Right renal pelvis (tissue), 4 donors: ENCODE results near the gene KCNQ4. TPM values are rescaled to one million over a fixed set of nuclear protein-coding genes. Genes with fewer than 3 reads are reported as not detected.

Source experiments
- DNase-seq, 4 donors: peaks; one replicate each; pipeline ENCODE4 v3.0.0-alpha.2; 2013; ENCODE audit warnings: low read depth in 4 of 4, low spot score in 3 of 4, missing footprints in 1 of 4
- polyA plus RNA-seq, 4 donors: library from polyadenylated mRNA; unstranded; fragments of 120-200 nt; gene quantifications; one replicate each; pipeline ENCODE4 v1.2.1, GENCODE V29; 2013; ENCODE audit not compliant: insufficient read length in 4 of 4

Gene KCNQ4
- polyA plus RNA-seq, 4 donors: 1.5 to 2.3 (median 1.9) TPM

DNA sequence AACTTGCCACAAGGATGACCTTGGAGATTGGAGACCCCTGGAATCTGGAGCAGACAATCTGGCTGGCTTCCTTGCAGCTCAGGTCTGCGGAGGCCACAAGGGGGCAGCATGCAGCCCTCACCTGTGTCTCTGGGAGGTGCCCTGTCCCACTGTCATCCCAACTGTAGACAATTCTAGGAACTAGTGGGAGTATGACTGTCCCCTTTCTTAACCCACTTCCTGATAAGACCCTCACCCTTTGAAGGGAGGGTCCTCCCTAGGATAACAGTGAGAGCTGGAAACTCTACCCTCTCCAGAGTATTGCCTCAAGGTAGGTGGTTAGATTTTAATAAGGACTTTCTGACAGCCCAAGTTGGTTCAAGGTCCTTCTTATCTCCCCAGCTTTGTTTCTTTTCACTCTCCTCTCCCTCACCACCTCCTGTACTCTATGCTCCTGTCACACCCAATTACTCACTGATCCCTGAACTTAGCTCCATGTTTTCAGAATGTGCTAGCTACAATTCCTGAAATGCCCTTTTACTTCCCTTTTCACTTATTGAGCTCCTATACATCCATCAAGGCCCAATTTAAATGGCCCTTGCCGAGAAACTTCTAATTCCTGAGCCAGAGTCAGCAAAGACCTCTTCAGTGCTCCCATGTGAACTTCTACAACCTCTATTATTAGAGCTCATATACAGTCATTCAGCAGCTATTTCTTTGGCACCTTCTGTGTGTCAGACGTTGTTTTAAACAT lies 9.2 kb upstream of the KCNQ4 start:
- DNase-seq: no peak

DNA sequence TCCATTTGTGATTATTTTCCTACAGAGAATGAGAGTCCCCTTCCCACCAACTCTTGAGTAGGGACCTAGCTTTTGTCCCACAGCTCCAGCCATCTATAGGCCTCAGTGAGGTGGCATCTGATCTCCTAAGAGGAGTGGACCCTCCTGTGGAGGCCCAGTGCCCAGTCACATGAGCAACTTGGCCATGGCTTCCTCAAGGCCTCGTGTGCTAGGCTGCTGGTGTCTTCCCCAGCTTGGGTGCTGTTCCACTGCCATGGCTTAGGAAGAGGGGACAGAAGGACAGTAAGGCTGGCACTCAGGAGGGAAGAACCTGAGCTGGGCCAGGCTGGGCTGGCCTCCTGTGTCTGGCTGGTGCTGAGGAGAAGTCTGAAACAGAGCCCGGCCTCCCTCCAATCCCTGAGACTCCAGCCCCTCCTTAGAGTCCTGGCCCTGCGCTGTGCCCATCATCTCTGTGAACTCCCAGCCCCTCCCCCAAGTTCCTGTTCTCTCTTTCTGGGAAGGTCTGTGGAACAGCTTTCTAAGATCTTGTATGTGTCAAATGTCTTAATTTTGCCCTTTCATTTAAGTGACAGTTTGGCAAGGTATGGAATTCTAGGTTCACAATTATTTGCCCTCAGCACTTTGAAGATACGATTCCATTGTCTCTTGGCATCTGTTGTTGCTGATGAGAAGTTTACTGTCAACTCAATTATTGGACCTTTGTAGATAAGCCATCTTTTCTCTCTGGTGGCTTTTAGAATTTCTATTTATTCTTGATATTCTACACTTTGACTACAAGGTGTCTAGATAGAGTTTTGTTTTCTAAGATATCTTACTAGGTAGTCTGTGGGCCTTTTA lies 7.1 kb upstream of the KCNQ4 start:
- no peak for DNase-seq

DNA sequence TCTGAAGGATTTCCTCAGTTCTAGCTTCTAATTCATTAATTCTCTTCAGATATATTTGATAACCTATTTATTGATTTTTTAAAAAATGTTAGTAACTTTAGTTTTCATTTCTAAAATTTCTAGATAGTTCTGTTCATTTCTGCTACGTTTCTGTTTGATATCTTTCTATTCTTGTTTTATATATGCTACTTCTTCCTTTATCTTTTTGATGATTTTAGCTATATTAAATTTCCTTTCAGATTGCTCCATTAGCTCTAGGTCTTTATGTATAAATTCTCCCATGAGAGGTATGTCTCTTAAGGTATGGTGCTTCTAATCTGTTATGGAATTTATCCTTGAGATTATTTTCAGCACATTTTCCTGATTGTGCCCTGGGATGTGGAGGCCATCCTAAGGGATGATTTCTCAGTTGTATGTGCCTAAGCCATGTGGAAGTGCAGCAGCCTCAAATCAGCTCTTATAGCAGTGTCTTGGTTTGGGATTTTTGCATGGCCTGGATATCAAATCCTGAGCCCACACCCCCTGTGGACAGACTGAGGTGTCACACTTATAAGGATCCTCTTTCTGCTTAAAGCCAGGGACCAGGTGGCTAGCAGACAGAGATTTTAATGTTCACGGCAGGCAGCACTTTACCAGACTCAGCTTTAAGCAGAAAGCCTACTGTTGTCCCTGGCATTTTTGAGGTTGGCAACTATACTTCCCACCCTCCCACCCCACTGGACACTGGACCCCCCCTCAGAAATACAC lies 6.2 kb upstream of the KCNQ4 start:
- DNase-seq: no peak

DNA sequence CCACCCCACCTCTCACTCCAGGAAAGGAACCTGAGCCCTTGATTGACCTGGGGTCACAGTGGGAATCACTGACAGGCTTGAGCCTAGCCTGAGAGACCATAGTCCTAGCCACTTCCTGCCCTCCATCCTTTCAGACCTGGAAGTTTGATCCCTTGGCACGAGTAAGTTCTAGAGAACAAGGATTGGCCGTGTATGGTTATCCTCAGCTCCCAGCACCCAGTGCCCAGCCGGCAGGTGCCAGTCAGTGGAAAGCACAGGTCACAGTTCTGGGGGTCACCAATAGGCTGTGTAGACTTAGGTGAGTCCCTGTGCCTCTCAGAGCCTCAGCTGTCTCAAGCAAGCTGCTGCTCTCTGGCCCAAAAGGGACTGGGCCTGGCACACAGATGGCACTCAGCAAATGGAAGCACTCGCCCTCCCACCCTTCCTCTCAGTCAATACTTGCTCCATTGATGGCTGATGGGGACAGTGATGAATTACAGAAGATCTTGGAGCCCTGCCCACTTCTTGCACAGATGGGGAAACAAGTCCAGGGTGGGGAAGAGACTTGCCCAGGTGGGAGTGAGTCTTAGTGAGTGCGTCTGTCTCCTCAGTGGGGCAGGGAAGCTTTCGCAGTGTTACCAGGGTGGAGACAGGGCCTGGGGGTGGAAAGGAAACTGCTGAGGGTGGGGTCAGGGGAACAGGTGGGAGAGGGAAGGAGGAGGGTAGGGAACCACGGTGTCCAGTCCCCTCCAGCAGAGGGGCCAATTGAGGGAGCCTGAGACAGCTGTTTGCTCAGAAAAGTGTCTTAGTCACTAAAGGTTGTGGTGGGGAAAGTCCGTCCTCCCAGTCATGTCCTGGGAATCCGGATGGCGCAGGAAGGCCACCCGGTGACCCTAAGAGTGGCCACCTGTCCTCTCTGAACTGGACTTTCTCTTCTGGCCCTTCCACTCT lies 2.6 kb upstream of the KCNQ4 start:
- DNase-seq: no peak

DNA sequence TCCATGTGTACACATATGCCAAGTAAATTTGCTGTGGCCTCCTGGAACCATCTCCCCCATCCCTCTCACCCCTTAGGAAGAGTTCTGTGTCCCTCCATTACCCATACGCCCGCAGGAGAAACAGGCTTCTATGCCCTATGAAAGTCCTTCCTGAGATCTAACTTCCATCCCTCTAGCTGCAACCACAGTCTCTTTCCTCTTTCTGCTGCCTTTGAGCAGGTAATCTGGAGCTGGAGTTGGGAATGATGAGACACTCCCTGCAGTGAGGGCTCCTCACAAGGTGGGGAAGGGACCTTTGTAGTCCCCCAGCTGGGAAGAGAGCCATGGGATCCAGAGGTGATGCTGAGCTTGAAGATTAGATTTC lies 2.0 kb upstream of the KCNQ4 start:
- DNase-seq: no peak

DNA sequence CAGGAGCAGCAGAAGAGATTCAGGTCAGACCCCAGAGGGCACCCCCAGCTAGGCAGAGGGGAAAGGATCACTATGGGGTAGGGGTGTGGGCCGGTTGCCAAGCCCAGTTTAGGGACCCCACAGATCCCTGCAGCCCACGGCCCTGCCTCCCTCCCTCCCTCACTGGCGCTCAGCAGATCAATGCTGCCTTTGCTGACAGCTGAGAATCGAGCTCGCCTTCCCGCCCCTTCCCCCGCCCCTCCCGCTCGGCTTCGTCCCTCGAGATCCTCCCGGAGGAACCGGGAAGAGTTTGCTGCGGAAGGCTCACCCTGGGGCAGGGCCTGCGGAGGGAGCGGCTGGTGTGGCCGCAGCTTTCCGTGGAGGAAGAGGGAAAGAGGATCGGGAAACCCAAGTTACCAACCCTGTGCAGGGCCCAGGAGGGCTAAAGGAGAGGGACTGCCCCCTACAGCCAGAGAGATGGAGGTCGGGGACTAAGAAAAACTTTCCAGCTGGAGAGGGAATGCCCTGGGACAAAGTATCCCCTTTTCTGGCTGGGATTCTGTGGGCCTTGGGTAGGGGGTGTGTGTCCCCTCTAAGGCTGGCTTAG lies 1.1 kb upstream of the KCNQ4 start:
- DNase-seq: no peak

DNA sequence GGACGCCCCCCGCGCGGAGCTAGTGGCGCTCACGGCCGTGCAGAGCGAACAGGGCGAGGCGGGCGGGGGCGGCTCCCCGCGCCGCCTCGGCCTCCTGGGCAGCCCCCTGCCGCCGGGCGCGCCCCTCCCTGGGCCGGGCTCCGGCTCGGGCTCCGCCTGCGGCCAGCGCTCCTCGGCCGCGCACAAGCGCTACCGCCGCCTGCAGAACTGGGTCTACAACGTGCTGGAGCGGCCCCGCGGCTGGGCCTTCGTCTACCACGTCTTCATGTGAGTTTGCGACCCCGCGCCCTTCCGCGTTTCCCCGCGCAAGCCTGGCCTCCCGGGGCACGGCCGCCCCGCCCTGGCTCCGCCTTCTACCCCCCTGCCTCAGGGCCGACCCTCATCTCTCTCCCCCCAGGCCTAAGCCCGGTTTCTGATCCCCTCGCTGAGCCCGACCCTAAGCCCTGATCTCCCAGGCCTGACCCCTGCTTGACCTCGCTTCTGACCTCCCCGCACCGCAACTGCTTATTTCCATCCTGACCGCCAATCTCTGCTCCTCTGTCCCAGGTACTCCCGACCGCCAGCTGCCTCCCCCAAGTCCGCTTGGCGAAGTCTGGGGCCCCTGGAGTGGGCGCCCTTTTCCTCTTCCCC lies 669 bp downstream of the KCNQ4 start:
- no peak for DNase-seq

DNA sequence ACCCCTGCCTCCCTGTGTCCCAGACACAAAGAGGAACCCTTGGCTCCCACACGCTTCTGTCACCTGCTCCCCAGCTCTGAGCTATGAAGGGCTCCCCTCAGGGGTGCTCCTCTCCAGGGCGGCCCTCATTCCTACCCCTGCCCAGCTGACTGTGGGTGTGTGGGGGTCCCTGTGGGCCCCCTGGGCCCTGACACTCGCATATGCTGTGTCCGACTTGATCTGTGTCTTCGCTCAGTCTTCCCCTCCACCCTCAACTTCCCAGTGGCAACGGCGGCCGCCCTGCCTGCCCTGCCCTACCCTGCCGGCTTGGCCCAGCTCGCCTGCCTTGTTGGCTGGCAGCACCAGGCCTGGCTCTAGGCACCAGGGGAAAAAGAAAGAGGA lies 1.2 kb downstream of the KCNQ4 start:
- no peak for DNase-seq

DNA sequence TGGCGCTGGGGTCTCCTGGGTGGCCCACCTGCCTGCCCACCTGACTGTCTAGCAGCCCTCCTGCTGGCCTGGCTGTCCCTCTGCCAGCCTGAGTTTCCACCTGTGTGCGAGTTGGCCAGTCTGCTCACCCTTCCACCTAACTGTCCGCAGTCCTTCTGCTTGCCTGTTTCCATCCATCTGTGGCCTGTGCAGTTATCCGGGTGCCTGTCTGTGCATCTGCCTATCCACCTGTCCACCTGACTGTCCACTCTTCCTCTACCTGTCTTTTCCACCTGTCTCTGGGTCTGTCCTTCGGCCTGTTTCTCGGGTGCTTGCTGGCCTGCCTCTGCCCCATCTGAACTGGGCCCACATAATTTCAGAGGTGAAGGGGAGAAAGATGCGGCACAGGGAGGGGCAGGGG lies 1.9 kb downstream of the KCNQ4 start:
- DNase-seq: no peak

DNA sequence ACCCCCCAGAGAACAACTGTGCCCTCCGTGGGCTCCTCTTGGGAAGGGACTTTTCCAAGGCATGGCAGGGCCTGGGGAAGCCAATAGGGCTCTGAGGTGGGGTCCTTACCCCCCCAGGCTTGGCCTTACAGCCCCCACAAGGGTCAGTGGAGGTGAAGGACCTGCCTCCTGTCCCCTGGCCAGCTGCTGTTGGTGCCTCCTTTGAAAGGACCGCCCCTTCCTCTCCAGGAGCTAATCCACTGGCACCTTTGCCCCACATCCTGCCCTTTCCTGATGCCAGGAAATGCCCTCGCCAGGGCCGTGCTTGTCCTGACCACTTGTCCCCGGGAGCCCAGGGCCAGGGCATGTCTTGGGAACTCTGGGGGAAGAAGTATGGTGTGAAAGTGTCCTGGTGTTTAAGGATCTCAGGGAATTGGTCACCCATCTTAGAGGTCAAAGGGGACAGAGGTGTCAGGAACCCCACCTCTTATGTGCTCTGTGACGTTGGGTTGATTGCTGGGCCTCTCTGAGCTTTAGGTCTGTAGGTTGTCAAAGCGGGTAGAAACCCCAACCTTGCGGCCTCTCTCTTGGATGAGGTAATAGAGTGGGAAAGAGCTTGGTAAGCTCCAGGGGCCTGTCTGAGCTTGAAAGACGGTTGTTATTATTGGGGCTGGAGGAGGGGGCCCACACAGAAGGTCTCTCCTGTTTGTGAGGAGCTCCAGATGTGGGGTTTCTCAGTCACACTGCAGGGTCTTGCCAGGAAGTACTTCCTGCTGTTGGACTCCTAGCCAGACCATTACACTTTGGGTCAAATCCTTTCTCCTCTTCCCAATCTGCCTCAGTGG lies 2.8 kb downstream of the KCNQ4 start:
- DNase-seq: no peak

DNA sequence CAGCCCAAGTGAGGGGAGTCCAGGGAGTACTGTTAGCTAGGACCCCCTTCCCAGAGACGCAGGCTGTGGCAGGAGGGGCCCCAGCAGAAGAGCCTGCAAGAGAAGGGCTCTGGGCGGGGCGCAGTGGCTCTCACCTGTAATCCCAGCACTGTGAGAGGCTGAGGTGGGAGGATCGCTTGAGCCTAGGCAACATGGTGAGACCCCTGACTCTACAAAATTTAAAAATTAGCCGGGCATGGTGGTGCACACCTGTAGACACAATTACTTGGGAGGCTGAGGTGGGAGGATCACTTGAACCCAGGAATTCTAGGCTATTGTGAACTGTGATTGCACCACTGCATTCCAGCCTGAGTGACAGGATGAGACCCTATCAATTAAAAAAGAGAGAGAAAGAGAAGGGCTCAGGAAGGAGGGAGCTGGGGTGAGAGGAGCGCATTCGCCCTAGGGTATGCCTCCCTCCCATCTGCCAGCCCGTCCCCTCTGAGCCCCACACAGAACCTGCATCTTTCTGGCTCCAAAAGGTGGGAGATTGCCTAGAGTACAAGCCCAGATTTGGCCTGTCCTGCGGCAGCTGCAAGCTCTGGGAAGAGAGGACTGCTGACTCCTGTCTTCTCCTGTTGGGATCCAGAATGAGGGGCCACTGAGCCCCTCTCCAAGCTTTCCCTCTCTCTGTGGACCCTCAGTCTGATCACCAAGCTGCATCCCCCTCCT lies 3.6 kb downstream of the KCNQ4 start:
- DNase-seq: no peak

DNA sequence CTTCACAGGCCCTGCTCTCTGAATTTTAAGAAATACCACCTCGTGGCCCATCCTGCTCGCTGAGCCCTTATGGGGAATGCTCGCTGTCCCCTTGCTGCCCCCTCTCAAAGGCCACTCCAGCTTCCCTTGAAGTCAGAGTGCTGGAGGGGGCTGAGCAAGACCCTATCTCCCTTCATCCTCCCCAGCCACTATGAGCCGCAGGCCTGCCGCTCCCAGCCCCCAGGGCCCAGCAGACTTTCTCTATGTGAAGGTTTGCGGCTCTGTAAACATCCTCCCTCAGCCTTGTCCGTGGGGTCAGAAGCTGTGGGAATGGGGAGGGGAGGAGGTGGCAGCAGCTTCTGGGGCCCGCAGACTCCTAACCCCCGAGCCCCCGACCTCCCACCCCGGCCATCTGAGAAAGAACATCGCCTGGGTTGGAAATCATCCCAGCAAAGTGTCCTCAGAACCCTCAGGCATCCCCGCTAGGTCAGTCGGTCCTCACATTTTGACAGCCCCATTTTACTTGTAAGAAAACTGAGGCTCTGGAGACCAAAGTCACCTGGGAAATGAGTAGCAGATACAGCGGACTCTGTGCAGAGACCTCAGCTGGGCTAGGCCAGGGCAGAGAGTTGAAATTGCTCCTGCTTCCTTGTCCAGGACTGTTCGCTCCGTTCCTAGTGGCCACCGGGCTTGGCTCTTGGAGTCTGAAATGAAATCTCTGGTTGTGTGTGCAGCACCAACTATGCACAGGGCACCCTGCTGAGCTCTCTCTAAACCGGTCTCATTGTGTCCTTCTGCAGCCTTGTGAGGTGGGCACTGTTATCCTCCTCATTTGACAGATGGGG lies 4.4 kb downstream of the KCNQ4 start:
- no peak for DNase-seq

DNA sequence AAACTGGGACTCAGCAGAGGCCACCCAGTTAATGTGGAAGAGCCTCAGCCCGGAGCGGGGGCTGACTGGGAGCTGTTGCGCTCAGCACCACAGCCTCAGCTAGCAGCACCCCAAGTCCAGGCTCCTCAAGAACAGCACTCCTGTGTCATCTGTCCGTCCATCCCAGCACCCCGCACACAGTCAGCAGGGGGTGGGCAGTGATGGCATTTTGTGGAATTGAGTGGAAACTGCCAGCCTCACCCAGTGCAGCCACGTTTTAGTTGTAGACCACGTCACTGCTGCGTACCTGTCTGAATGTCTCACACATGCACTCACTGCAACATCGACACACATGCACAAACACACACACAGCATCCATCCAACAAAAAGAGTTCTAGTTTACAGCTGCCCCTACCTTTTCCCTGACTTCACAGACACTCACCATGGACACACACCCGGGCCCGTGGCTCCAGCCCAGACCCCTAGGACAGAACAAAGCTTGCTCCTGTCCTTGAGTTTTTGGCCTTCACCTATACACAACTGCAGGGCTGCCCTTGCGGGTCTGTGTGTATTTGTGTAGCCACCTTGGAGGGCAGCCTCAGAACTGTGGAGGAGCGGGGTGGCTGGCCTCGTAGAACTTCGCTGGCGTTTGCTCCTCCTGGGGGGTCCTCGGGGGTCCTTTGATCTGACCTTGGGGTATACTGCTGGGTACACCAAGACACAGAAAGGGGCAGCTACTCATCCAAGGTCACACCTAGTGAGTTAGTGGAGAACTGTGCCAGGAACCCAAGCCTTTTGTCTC lies 5.2 kb downstream of the KCNQ4 start:
- DNase-seq: no peak

DNA sequence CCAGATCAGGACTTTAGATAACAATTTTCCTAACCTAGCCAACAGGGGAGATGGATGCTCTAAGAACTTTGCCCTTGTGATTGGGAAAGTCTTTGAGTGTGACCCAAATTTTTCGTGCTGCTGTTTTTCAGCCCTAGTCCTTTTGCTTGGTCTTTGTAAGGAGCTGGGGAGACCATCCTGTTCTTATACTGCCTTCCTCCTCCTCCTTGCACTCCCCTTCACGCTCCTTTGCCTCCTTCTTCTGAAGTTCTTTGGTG lies 5.7 kb downstream of the KCNQ4 start:
- DNase-seq: no peak

DNA sequence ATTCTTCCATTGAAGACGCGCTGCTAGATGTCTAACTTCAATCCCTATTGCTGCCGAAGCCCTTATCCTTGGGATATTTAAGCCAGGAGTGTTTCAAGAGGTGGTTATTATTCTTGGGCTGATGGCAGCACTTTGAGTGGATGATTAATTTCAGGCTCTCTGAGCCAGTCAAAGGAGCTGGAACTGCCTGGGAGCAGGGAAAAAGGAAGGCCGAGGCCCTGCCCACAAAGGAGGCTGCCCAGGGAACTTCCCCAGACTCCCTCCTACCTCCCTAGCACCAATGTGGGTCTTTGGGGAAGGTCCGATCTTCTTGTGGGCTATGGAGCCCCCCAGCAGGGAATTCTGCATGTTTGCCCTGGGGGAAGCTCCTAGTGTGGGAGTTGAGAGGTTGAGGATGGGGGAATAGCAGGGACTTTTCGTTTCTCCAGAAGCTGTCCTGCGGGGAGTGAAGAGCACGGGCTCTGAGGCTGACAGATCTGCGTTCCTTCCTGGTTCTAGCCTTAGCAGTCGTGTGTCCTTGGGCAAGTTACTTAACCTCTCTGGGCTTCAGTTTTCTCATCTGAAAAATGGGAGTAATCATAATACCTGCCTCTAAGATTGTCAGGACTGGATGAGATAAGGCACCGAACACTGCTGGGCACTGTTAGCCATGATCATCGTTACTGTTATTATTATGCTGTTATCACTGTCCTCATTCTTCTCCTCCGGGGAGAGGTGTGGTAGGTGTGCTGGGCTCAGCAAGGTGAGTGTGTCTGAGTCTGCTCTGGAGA lies 6.3 kb downstream of the KCNQ4 start:
- no peak for DNase-seq

DNA sequence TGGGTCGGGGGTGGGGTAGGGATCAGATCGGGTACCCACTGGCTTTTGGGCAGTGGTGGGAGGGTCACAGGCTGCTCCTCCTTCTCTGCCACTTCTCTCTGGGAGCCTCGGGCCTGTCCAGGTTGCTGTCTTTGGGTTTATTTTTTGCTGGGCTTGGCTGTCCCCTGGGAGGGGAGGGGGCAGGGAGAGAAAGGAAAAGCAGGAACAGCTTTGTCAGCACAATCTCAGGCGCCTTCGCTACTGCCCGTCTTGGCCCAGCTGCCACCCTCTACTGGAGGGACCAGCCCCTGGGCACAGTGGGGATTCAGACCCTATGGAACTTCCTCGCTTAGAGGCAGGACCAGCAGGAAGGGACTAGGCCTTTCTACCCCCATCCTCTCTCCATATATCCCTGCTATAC lies 8.4 kb downstream of the KCNQ4 start:
- no peak for DNase-seq
